GM23338 (cell line): ENCODE data around the gene APOL1. TPM values are rescaled to one million over a fixed set of nuclear protein-coding genes. Genes with fewer than 3 reads are reported as not detected.

Experiments
- ATAC-seq: fragments of 200-7000 bp; cut with Tn5 transposase; 3 replicates; pipeline ENCODE4 v1.9.1; 2020
- DNase-seq: peaks from one replicate; pipeline ENCODE4 v3.0.0-alpha.2; 2015; ENCODE audit warnings: low spot score
- H2AFZ ChIP-seq: fragments of 200-600 bp; sonication (generic); 2 replicates; pipeline ENCODE4 v1.8.0; 2016; ENCODE audit warnings: antibody characterized with exemption, mild to moderate bottlenecking, moderate library complexity
- H3F3A ChIP-seq: fragments of 200-600 bp; sonication (generic); replicated peaks from 2 replicates; pipeline ENCODE4 v1.8.0; 2017; ENCODE audit warnings: antibody characterized with exemption, mixed run types, low read depth
- H3K27ac ChIP-seq: fragments of 200-600 bp; sonication (generic); 2 replicates; pipeline ENCODE4 v1.6.1; 2016; ENCODE audit warnings: low read depth
- H3K27me3 ChIP-seq: fragments of 200-600 bp; sonication (generic); 2 replicates; pipeline ENCODE4 v1.8.0; 2016; ENCODE audit warnings: mild to moderate bottlenecking, mixed run types, moderate library complexity; ENCODE audit not compliant: insufficient read depth
- H3K36me3 ChIP-seq: fragments of 200-600 bp; sonication (generic); 2 replicates; pipeline ENCODE4 v1.8.0; 2016; ENCODE audit warnings: mild to moderate bottlenecking; ENCODE audit not compliant: insufficient read depth
- H3K4me1 ChIP-seq: fragments of 200-600 bp; sonication (generic); 2 replicates; pipeline ENCODE4 v1.8.0; 2016; ENCODE audit warnings: mild to moderate bottlenecking, moderate library complexity; ENCODE audit not compliant: insufficient read depth
- H3K4me2 ChIP-seq: fragments of 200-600 bp; sonication (generic); 2 replicates; pipeline ENCODE4 v1.7.1; 2017; ENCODE audit warnings: mixed run types
- H3K4me3 ChIP-seq: fragments of 200-600 bp; sonication (generic); 2 replicates; pipeline ENCODE4 v1.6.1; 2016; ENCODE audit warnings: mixed run types
- H3K79me2 ChIP-seq: fragments of 200-600 bp; sonication (generic); replicated peaks from 2 replicates; pipeline ENCODE4 v1.8.0; 2017; ENCODE audit warnings: mild to moderate bottlenecking; ENCODE audit not compliant: insufficient read depth
- H3K9me2 ChIP-seq: fragments of 200-600 bp; sonication (generic); 2 replicates; pipeline ENCODE4 v1.8.0; 2017; ENCODE audit not compliant: insufficient read depth
- H4K20me1 ChIP-seq: fragments of 200-600 bp; sonication (generic); replicated peaks from 2 replicates; pipeline ENCODE4 v1.8.0; 2017; ENCODE audit warnings: mild to moderate bottlenecking; ENCODE audit not compliant: insufficient read depth
- H3K27ac Mint-ChIP-seq: 2 replicates; pipeline ENCODE4 v1.8.0; 2020; ENCODE audit warnings: inconsistent platforms, mild to moderate bottlenecking, moderate library complexity, mixed read lengths
- H3K27me3 Mint-ChIP-seq: 3 replicates; pipeline ENCODE4 v1.8.0; 2022; ENCODE audit warnings: low read depth, mild to moderate bottlenecking, moderate library complexity, mixed read lengths, inconsistent platforms; ENCODE audit not compliant: insufficient read depth, poor library complexity
- H3K36me3 Mint-ChIP-seq: 3 replicates; pipeline ENCODE4 v1.8.0; 2021; ENCODE audit warnings: low read depth, mild to moderate bottlenecking, inconsistent platforms, moderate library complexity, mixed read lengths
- H3K4me1 Mint-ChIP-seq: 3 replicates; pipeline ENCODE4 v1.8.0; 2020; ENCODE audit warnings: mild to moderate bottlenecking, inconsistent platforms, mixed read lengths
- H3K4me3 Mint-ChIP-seq: 3 replicates; pipeline ENCODE4 v1.8.0; 2021; ENCODE audit warnings: moderate library complexity, mild to moderate bottlenecking, inconsistent platforms, mixed read lengths
- H3K9me3 Mint-ChIP-seq: 3 replicates; pipeline ENCODE4 v1.8.0; 2020; ENCODE audit warnings: moderate library complexity, mild to moderate bottlenecking, inconsistent platforms, mixed read lengths
- CREB1 ChIP-seq: fragments of 250-450 bp; sonication (Bioruptor Pico); IDR thresholded peaks from 2 replicates; pipeline ENCODE4 v1.5.0; 2020; ENCODE audit warnings: low read depth, mild to moderate bottlenecking, moderate library complexity
- EZH2 ChIP-seq: fragments of 200-600 bp; sonication (generic); IDR thresholded peaks from one replicate; pipeline ENCODE4 v1.8.0; 2017; ENCODE audit warnings: antibody characterized with exemption, mild to moderate bottlenecking, low read depth; ENCODE audit not compliant: unreplicated experiment
- EZH2phosphoT487 ChIP-seq: fragments of 200-600 bp; sonication (generic); IDR thresholded peaks from one replicate; pipeline ENCODE4 v1.8.1; 2018; ENCODE audit warnings: antibody characterized with exemption; ENCODE audit not compliant: unreplicated experiment
- STAT1 ChIP-seq: IDR thresholded peaks from one replicate; pipeline ENCODE4 v1.6.1; 2016; ENCODE audit warnings: antibody characterized with exemption; ENCODE audit not compliant: unreplicated experiment
- ZNF331 ChIP-seq: fragments of 250-450 bp; sonication (Bioruptor Pico); IDR thresholded peaks from 2 replicates; pipeline ENCODE4 v1.5.0; 2020; ENCODE audit warnings: low read depth, mild to moderate bottlenecking, moderate library complexity
- polyA plus RNA-seq: library from polyadenylated mRNA; unstranded; fragments of >200 nt; fragmentation: Nextera tagmentation; extraction: Ambion mirVana; gene quantifications from 2 replicates; pipeline ENCODE4 v1.2.1, GENCODE V29; 2016
- total RNA-seq: library from RNA; depleted of rRNA; stranded (reverse); fragments of >200 nt; shearing (Covaris generic); gene quantifications from 2 replicates; pipeline ENCODE4 v1.2.3, GENCODE V29; 2014
- TF ChIP-seq, protein P1 (sequence below): IDR thresholded peaks from one replicate; pipeline ENCODE4 v1.6.1; 2018; ENCODE audit warnings: antibody characterized with exemption; ENCODE audit not compliant: unreplicated experiment
- TF ChIP-seq, protein P2 (sequence below): fragments of 250-450 bp; sonication (Bioruptor Pico); IDR thresholded peaks from 2 replicates; pipeline ENCODE4 v1.5.0; 2020; ENCODE audit warnings: mild to moderate bottlenecking, moderate library complexity

Gene APOL1
- total and polyA plus RNA-seq, 2 experiments from 2014 or later, result 0.11 TPM; not detected in 1

DNA sequence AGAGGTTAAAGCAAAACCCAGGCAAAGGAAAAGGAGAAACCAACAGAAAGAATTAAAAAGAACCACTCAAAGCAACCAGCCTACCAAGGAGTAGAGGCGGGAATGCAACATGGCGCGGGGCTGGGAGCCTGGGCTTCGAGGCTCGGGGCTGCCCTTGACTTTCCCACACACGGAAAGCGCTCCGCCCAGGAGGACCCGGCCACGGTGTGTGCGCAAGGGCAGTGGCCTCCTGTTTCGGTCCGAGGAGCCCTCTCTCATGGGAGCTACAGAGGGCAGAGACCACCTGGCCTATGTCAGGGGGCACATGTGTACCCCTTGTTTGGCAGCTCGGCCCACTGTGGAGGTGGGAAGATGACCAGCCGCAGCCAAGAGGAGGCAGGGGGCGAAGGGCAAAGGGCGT, 55.9 kb downstream of the APOL1 start:
- H3K4me1 ChIP-seq, result no peaks in the 10 kb centered on the region
- no peak overlapping the region for H2AFZ ChIP-seq
- H3F3A ChIP-seq, result no peaks in the 10 kb centered on the region
- no peaks in the 10 kb centered on the region for H3K27me3 ChIP-seq
- ATAC-seq, result no peak
- Mint-ChIP-seq H3K4me1 (no peaks in the 10 kb centered on the region), H3K4me3 (no peak overlapping the region), H3K9me3 (no peaks in the 10 kb centered on the region), H3K27me3 (peaks cover 11% of the 10 kb centered on the region), H3K36me3 (peaks cover 90% of the 10 kb centered on the region), H3K27ac (no peak overlapping the region)
- peaks cover 4% of the 10 kb centered on the region; the same call in 1 of the 2 replicates for H4K20me1 ChIP-seq
- peaks cover 68% of the 10 kb centered on the region for H3K36me3 ChIP-seq
- no peak overlapping the region for H3K4me3 ChIP-seq
- H3K79me2 ChIP-seq, result no peaks in the 10 kb centered on the region; the same call in 1 of the 2 replicates
- H3K27ac ChIP-seq, result no peak overlapping the region
- TF ChIP-seq CREB1 (CRISPR knock-in tag), result no peak
- TF ChIP-seq, protein P1, sequence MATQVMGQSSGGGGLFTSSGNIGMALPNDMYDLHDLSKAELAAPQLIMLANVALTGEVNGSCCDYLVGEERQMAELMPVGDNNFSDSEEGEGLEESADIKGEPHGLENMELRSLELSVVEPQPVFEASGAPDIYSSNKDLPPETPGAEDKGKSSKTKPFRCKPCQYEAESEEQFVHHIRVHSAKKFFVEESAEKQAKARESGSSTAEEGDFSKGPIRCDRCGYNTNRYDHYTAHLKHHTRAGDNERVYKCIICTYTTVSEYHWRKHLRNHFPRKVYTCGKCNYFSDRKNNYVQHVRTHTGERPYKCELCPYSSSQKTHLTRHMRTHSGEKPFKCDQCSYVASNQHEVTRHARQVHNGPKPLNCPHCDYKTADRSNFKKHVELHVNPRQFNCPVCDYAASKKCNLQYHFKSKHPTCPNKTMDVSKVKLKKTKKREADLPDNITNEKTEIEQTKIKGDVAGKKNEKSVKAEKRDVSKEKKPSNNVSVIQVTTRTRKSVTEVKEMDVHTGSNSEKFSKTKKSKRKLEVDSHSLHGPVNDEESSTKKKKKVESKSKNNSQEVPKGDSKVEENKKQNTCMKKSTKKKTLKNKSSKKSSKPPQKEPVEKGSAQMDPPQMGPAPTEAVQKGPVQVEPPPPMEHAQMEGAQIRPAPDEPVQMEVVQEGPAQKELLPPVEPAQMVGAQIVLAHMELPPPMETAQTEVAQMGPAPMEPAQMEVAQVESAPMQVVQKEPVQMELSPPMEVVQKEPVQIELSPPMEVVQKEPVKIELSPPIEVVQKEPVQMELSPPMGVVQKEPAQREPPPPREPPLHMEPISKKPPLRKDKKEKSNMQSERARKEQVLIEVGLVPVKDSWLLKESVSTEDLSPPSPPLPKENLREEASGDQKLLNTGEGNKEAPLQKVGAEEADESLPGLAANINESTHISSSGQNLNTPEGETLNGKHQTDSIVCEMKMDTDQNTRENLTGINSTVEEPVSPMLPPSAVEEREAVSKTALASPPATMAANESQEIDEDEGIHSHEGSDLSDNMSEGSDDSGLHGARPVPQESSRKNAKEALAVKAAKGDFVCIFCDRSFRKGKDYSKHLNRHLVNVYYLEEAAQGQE, result no peak
- TF ChIP-seq EZH2phosphoT487, result no peak
- no peaks in the 10 kb centered on the region for H3K9me2 ChIP-seq
- no peak for DNase-seq
- no peak overlapping the region for H3K4me2 ChIP-seq

DNA sequence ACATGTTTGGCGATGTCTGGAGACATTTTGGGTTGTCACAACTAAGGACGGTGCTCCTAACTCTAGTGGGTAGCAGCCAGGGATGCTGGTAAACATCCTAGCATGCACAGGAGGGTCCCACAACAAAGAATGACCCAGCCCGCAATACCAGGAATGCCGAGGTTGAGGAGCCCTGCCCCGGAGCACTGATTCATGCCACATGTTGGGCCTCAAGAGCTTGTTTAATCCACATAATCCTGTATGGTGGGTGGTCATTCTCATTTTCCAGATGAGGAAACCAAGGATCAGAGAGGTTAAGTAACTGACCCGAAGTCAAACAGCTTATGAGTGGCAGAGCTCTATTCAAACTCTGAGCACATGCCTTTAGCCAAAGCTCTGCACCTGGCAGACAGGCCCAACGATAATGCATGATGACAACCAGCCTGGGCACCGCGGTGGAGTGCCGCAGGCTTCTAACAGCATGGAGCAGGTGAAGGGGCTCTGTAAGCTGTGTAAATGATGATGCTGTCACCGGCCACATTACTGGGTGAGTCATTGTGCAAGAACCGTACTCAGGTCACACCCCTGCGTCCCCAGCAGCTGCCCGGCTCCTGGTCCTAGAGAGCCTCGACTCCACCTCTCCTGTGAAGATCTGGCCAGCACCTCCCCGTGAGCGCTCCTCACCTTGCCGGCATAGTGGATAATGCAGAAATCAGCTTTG, 58.6 kb downstream of the APOL1 start:
- no peak overlapping the region for H3K27ac ChIP-seq
- H3K4me2 ChIP-seq, result no peak overlapping the region
- peaks cover 4% of the 10 kb centered on the region; the same call in 1 of the 2 replicates for H4K20me1 ChIP-seq
- no peaks in the 10 kb centered on the region; the same call in 1 of the 2 replicates for H3K79me2 ChIP-seq
- no peaks in the 10 kb centered on the region for H3K4me1 ChIP-seq
- H3F3A ChIP-seq, result no peaks in the 10 kb centered on the region
- Mint-ChIP-seq H3K9me3 (no peaks in the 10 kb centered on the region), H3K36me3 (peaks cover 81% of the 10 kb centered on the region), H3K4me3 (no peak overlapping the region), H3K27ac (no peak overlapping the region), H3K27me3 (peaks cover 9% of the 10 kb centered on the region), H3K4me1 (no peaks in the 10 kb centered on the region)
- no peaks in the 10 kb centered on the region for H3K27me3 ChIP-seq
- H3K9me2 ChIP-seq, result no peaks in the 10 kb centered on the region
- H3K4me3 ChIP-seq, result no peak overlapping the region
- no peak overlapping the region for H2AFZ ChIP-seq
- peaks cover 72% of the 10 kb centered on the region for H3K36me3 ChIP-seq
- ATAC-seq (no peak), DNase-seq (no peak)
- TF ChIP-seq, protein P2, sequence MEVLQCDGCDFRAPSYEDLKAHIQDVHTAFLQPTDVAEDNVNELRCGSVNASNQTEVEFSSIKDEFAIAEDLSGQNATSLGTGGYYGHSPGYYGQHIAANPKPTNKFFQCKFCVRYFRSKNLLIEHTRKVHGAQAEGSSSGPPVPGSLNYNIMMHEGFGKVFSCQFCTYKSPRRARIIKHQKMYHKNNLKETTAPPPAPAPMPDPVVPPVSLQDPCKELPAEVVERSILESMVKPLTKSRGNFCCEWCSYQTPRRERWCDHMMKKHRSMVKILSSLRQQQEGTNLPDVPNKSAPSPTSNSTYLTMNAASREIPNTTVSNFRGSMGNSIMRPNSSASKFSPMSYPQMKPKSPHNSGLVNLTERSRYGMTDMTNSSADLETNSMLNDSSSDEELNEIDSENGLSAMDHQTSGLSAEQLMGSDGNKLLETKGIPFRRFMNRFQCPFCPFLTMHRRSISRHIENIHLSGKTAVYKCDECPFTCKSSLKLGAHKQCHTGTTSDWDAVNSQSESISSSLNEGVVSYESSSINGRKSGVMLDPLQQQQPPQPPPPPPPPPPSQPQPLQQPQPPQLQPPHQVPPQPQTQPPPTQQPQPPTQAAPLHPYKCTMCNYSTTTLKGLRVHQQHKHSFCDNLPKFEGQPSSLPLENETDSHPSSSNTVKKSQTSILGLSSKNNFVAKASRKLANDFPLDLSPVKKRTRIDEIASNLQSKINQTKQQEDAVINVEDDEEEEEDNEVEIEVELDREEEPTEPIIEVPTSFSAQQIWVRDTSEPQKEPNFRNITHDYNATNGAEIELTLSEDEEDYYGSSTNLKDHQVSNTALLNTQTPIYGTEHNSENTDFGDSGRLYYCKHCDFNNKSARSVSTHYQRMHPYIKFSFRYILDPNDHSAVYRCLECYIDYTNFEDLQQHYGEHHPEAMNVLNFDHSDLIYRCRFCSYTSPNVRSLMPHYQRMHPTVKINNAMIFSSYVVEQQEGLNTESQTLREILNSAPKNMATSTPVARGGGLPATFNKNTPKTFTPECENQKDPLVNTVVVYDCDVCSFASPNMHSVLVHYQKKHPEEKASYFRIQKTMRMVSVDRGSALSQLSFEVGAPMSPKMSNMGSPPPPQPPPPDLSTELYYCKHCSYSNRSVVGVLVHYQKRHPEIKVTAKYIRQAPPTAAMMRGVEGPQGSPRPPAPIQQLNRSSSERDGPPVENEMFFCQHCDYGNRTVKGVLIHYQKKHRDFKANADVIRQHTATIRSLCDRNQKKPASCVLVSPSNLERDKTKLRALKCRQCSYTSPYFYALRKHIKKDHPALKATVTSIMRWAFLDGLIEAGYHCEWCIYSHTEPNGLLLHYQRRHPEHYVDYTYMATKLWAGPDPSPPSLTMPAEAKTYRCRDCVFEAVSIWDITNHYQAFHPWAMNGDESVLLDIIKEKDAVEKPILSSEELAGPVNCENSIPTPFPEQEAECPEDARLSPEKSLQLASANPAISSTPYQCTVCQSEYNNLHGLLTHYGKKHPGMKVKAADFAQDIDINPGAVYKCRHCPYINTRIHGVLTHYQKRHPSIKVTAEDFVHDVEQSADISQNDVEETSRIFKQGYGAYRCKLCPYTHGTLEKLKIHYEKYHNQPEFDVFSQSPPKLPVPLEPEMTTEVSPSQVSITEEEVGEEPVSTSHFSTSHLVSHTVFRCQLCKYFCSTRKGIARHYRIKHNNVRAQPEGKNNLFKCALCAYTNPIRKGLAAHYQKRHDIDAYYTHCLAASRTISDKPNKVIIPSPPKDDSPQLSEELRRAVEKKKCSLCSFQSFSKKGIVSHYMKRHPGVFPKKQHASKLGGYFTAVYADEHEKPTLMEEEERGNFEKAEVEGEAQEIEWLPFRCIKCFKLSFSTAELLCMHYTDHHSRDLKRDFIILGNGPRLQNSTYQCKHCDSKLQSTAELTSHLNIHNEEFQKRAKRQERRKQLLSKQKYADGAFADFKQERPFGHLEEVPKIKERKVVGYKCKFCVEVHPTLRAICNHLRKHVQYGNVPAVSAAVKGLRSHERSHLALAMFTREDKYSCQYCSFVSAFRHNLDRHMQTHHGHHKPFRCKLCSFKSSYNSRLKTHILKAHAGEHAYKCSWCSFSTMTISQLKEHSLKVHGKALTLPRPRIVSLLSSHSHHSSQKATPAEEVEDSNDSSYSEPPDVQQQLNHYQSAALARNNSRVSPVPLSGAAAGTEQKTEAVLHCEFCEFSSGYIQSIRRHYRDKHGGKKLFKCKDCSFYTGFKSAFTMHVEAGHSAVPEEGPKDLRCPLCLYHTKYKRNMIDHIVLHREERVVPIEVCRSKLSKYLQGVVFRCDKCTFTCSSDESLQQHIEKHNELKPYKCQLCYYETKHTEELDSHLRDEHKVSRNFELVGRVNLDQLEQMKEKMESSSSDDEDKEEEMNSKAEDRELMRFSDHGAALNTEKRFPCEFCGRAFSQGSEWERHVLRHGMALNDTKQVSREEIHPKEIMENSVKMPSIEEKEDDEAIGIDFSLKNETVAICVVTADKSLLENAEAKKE (CRISPR knock-in tag), result no peak
- TF ChIP-seq STAT1, result no peak
- TF ChIP-seq EZH2phosphoT487, result no peak
- no peak for TF ChIP-seq CREB1 (CRISPR knock-in tag)
- no peak for TF ChIP-seq ZNF331
- no peak for TF ChIP-seq EZH2
